Stimulated activated CD4-positive, alpha-beta T cell treated with anti-CD3 and anti-CD28 coated beads, TNF-alpha, amount 100 ng/mL, for 48 hours (primary cell): ENCODE data around the gene GON4L.
A peak's percentile ranks its signal among the peaks of the same experiment; 100 is the strongest.
"Not testable (repeated sequence)": the region's sequence is repeated elsewhere in the genome, so short reads cannot be mapped to it uniquely, and the experiment has no call there.

Experiments
- DNase-seq, 3 donors: peaks; one replicate each; pipeline ENCODE4 v3.0.0-alpha.2; 2020; ENCODE audit warnings: low read depth in 3 of 3

Gene GON4L, protein sequence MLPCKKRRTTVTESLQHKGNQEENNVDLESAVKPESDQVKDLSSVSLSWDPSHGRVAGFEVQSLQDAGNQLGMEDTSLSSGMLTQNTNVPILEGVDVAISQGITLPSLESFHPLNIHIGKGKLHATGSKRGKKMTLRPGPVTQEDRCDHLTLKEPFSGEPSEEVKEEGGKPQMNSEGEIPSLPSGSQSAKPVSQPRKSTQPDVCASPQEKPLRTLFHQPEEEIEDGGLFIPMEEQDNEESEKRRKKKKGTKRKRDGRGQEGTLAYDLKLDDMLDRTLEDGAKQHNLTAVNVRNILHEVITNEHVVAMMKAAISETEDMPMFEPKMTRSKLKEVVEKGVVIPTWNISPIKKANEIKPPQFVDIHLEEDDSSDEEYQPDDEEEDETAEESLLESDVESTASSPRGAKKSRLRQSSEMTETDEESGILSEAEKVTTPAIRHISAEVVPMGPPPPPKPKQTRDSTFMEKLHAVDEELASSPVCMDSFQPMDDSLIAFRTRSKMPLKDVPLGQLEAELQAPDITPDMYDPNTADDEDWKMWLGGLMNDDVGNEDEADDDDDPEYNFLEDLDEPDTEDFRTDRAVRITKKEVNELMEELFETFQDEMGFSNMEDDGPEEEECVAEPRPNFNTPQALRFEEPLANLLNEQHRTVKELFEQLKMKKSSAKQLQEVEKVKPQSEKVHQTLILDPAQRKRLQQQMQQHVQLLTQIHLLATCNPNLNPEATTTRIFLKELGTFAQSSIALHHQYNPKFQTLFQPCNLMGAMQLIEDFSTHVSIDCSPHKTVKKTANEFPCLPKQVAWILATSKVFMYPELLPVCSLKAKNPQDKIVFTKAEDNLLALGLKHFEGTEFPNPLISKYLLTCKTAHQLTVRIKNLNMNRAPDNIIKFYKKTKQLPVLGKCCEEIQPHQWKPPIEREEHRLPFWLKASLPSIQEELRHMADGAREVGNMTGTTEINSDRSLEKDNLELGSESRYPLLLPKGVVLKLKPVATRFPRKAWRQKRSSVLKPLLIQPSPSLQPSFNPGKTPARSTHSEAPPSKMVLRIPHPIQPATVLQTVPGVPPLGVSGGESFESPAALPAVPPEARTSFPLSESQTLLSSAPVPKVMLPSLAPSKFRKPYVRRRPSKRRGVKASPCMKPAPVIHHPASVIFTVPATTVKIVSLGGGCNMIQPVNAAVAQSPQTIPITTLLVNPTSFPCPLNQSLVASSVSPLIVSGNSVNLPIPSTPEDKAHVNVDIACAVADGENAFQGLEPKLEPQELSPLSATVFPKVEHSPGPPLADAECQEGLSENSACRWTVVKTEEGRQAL (N-terminal part only)

DNA sequence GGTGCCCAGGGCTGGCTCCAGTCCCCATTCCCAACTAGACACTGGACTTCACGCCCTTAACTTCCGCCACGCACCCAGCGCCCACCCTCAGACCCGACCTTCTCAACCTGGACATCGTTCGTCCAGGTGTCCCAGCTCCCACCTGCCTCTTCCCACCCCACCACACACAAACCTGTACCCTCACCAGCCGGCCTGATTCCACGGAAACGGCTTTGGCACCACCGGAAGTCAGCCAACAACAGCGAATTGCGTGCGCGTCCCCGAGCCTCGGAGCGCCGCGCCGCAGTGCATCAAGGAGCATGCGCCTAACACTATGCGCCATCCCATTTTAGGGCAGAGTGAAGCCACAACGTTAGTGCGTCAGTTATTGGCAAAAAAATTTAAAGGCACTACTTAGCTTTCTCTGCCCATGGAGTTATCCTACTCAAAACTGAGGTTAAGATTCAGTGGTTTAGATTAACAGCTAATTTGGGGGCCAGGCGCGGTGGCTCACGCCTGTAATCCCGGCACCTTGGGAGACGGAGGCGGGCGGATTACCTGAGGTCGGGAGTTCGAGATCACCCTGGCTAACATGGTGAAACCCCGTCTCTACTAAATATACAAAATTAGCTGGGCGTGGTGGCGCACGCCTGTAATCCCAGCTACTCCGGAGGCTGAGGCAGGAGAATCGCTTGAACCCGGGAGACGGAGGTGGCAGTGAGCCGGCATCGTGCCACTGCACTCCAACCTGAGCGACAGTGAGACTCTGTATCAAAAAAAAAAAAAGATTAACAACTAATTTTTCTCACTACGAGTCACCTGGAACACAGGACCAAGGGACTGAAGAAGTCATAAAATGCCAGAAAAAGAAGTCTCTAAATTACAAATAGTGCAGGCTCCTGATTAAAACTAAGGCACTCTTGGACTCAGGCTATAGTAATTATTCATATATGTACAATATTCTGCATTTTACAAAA lies at the start of gene GON4L:
Gene GON4L (minus strand): TSS at position 240 of the 956 bp plus-strand sequence. CDS start 3,434 bp downstream, outside the sequence.
- DNase-seq: peak; percentile 76 to 83 (median 80)

DNA sequence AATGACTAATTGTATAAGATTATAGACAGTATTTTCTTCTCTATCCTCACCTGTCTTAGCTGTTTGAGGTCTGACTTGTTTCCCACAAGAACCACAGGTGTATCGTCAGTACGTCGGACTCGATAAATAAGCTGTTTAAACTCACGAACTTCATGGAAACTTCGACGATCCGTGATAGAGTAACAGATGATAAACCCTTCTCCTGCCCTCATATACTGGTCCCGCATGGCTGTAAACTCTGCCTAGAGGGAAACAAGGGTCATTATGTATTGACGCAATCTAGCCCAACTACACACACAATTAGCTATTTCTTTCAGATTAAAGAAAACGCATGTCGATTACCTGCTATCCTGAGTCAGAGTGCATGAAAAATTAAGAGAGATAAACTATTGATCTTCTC lies 47.2 kb upstream of the GON4L start:
- DNase-seq: no peak

DNA sequence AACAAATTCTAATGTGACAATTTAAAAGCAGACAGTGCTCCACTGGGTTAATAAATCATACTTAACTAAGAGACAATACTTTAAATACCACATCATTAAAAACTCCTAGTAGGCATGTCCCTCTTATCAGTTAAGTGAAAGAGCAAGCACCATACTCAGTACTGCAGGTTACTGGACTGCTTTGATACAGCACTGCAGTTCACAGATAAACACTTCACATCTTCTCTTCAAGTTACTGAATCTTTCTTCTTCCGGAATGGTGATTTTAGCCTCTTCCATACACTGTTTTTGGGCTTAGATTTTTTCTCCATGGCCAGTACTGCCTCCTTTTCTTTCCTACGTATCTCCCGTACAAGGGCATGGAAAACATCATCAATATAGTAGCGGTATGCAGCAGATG lies 43.1 kb upstream of the GON4L start:
- DNase-seq: no peak

DNA sequence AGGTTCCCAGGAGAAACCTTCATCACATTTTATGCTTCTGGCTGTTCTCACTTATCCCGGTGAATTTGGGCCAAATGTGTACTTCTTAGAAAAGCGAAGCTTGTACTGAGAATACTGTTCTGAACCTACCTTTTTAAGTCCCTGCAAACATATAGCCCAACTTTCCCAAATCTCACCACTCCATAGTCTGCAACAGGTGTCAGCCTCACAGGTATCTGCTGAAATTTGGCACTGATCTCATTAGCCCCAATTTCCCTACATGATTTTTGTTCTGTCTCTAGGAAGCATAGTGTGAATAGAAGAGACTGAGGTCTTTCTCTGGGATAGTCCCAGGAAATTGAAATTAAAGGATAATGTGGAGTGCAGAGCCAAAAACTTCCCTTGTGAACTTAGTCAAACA lies 42.7 kb upstream of the GON4L start:
- no peak for DNase-seq

DNA sequence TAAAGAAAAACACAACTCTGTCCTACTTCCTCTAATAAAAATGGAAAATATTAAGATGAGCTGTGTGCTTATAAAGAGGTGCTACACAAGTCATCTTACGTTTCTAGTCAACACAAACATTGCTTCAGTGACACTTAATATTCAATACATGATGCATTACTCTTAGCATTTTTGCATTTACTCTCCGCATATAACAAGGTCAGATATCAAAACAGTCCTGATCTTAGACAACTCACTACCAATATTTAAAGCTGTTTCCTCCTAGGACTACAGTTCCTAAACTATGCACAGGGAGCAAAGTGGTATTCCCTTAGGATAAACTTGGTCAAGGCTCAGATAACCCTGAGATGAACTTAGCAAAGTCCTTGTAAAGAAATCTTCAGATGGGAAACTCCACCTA lies 41.9 kb upstream of the GON4L start:
- no peak for DNase-seq

DNA sequence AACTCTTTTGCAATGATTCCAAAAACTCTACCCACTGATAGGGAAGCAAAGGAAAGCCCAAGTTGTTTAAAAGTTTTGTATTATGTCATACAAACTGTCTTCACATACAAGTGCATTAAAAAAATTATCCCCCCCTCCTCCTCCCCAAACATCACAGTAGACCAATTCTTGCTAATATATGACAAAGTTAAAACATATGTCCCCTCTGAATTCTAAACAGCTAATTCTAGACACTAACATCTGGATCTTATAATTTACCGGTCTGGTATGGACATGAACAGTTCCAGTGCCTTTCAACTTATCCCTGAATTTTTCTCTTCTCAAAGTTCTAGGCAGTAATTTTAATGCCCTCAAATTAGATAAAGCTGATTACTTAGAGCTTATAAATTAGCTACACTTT lies 40.7 kb upstream of the GON4L start:
- DNase-seq: no peak

DNA sequence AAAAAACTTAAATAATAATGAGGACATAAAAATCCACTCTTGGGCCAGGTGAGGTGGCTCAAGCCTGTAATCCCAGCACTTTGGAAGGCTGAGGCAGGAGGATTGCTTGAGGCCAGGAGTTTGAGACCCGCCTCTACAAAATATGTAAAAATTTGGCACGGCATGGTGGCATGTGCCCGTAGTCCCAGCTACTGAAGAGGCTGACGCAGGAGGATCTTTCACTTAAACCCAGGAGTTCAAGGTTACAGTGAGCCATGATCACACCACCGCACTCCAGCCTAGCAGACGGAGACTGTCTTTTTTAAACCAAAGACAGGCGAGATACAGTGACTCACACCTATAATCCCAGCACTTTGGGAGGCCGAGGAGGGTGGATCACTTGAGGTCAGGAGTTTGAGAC lies 39.5 kb upstream of the GON4L start:
- DNase-seq: not testable (repeated sequence)

DNA sequence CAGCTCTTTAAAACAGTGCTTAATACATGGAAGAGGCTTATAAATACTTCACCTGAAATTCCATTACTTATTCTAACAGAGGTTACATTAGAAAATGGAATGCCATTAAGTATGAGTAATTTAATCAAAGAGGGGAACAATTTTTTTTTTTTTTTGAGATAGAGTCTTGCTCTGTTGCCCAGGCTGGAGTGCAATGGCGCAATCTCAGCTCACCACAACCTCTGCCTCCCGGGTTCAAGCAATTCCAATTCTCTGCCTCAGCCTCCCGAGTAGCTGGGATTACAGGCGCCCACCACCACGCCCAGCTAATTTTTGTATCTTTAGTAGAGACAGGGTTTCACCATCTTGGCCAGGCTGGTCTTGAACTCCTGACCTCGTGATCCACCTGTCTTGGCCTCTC lies 38.6 kb upstream of the GON4L start:
- not testable (repeated sequence) for DNase-seq

DNA sequence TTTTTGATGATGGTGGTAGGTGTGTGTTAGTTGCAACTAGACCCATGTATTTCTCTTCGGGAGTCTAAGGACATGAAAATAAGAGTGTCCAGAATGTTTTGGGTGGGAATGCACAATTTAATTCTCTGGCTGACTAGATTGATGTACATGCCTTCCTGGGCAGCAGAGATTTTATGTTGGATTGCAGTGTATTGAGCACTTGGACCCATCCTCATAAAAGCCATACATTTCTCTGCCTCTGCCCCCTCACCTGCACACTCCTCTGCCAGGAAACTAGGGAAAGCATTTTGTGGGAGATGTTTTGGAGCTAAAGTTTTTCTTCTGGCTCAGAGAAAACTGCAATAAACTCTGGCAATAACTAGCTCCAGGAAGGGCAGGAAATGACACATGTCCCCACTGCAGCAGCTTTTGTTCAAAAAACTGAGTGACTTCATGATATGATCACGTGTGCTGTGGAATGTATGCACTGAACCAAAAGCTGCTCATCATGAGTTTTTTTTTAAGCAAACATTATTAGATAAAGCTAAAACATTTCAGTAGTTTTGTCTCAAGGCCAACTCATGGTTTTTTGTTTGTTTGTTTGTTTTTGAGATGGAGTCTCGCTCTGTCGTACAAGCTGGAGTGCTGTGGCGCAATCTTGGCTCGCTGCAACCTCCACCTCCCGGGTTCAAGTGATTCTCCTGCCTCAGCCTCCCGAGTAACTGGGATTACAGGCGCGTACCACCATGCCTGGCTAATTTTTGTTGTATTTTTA lies 36.6 kb upstream of the GON4L start:
- no peak for DNase-seq

DNA sequence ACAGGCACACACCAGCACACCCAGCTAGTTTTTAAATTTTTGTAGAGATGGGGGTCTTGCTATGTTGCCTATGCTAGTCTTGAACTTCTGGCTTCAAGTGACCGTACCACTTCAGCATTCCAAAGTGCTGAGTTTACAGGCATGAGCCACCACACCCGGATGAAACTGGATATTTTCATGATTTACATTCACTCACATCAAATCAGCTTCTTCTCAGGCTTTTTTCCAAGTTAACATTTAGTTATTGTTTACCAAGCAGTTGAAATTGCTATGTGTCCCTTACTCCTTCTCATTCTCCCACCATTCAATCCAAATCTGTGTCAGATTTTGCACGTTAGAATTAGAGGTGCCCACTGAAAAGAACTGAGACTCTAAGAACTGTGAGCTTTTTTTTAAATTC lies 35.8 kb upstream of the GON4L start:
- DNase-seq: no peak

DNA sequence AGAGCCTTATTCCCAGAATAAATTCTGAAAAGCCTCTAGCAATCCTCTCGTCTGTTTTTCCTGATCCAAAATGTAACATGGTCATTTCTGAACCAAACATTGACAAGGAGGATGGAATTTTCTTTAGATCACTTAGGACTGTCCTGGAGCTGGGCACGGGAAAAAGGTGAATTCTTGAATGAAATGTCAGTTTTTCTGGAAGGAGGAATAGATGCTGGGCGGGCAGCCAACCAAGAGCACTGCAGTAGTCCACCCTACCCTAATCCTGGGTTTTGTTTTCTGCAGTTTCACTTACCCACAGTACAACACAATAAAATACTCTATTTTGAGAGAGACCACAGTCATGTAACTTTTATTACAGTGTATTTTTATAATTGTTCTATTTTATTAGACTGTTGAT lies 33.2 kb upstream of the GON4L start:
- no peak for DNase-seq

DNA sequence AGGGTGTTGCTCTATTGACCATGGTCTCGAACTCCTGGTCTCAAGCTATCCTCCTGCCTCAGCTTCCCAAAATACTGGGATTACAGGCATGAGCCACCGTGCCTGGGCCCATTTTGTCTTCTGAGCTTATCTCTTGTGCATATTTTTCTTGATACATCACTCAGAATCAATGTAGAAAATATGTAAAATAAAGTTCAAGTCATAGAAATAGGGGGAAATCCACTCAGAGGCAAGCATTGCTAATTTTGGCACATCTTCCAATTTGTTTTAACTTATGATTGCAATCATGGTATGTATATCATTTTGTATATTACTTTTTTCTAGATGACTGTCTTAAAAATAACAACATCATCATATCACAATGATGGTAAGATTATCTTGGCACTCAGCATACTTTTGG lies 32.6 kb upstream of the GON4L start:
- DNase-seq: no peak

DNA sequence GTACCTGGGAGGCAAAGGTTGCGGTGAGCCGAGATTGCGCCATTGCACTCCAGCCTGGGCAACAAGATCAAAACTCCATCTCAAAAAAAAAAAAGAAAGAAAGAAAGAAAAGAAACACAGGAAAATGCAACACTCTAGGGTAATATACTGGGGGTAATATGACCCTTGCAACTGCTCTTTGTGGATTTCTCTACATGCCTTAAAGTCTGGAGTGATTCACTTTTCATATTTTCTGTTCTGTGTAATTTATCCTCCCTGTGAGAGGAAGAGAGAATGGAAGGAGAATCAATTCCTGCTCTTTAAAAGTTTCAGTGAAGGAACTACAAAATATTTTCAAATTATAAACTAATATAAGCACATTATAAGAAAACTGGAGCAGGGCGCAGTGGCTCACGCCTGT lies 31.5 kb upstream of the GON4L start:
- no peak for DNase-seq

DNA sequence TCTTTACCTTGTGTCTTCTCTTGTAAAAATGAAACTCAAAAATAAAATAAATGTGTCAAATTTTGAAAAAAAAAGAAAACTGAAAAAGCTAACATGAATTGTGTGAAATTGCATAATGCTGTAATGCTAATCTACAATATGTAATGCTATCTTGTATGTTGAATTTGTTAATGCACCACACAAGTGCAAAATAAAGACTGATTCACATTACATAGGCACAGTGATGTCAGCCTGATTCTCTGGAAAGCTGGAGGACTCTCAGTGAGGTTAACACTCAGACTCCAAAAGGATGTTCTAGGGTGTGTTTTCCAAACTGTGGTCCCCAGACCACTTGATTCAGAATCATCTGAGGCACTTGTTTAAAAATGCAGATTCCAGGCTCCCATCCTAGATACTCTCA lies 28.0 kb upstream of the GON4L start:
- no peak for DNase-seq

DNA sequence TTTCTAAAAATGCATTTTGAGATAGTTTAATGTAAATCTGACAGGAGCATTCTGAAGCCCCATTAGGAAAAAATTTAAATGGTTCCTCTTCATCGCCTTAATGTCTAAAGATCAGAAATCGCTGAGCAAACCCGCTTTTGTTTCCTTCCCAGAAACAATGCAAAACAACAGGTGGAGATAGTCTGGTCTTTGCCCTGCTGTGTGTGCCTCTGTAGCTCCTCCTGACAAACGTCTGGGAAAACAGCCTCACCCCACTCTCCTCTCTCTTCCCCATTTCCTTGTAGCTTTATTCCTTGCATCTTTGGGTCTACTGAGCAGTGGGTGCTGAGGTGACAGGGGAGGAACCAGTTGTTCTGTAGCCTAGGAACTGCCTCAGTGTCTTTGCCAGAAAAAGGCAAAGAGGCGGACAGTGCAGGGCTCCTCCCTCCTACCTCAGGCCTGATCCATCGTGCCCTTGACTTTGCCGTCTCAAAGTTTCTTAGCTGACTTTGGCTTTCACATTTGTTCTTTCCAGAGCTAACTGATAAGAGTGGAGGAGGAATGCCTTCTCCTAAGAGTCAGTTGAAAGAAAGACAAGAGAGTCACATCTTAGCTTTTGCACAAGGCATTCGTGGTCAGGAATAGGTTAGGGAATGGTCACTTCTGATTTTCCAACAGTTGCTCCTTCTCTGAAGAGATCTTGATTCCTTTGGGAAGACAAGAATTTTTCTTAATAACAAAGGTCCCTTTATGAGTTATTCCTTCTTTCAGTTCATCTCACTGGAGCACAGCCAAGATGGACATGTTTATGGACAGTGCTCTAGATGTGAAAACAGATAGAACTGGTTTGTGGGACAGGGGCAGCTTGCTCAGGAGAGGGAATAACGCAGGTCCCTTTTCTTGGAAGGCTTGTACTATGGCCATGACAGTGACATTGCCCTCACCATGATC lies 27.3 kb upstream of the GON4L start:
- DNase-seq: no peak

DNA sequence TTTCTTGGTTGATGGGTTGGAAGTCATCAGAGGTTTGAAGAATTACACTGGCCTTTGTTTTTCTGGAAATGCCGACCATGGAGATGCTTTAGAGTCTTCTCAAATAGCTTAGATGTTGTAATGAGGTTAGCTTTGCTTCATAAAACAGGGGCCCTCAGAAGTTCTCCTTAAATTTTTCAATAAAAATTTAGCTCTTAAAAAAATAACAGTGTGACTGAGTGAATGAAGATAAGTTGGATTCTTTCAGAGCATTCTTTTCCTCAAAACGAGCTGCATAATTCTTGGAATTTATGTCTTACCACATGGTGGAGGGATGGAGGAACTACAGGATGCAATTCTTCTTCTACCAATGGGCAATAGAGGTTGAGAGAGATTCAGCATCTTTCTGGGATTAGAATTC lies 25.8 kb upstream of the GON4L start:
- DNase-seq: no peak

DNA sequence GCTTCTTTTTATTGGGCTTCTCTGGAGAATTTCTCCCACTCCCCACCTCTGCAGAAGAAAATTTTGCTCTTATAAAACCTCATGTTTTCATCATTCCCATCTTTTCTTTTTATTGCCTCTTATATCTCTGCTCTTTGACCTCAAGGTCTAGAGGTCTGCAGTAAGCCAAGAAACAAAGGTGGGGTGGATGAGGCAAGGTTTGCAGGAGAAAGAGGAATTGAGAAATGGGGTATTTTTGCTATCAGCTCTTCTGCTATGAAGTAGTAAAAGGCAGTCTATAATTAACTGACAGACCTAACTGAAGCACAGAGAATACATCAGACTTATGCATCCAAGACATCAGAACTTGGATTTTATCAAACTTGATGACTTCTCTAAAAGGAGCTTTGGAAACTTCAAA lies 25.2 kb upstream of the GON4L start:
- no peak for DNase-seq

DNA sequence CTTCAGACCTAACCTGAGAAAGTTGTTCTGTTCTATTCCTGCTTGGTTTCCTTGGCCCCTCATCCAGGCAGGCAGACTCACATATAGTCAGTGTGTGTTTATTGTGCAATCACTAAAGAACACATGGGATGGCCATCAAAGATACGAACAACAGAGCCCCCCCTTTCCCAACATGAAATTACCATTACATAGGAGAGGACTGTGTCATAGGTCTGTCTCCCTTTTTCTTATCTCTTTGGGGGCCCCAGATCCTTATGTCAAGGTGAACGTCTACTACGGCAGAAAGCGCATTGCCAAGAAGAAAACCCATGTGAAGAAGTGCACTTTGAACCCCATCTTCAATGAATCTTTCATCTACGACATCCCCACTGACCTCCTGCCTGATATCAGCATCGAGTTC lies 23.9 kb upstream of the GON4L start:
- DNase-seq: no peak

DNA sequence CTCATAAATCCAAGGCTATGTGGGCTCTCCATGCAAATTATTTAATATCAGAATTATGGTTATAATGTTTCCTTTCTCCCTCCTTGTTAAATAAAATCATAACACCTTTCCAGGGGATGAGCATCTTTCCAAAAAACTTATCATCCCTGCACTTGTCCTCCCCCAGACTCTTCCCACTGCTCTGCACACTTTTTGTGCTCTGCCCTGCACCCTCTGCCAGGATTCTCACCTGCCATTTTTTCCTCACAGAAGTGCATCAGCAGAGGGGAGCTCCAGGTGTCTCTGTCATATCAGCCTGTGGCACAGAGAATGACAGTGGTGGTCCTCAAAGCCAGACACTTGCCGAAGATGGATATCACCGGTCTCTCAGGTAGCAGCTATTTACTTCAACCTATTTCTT lies 23.2 kb upstream of the GON4L start:
- no peak for DNase-seq
